Measurements from ENCODE around the gene TSPAN11.

DNA sequence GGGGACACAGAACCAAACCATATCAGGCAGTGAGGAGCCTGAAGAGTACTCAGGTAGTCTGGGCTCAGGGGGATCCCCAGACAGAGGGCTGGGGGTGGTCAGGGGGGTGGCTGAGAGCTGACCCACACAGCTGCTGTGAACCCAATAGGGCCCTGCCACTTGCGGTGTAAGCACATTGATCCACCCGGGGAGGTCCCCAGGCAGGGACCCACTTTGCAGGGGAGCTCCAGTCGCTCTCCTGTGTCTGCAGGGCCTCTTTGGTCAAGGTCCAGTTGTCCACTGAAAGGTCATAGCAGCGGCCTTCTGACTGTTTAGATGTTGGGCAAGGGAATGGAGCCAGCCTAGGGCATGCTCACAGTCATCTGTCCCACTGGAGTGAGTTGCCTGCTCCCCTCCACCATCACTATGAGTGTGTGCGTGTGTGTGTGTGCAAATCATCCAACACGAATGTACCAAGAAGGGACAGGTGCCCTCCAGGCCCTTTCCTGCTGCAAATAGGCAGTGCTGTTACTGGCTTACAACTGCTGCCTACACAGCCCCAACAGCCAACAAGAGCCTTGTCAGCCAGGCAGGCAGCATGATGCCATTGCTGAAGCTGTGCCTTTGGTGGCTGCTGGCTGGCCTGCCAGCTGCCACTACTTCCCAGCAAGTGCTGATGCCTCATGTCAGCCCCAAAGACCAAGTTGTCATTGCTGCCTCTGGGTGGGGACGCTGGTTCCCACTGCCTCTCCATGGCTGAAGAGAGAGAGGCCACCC lies 71.3 kb downstream of the TSPAN11 start:
- no peak for TF ChIP-seq CTCF (IDR thresholded peaks at IDR 0.05)
- TF ChIP-seq POLR2A (IDR thresholded peaks at IDR 0.05) = no peak
- no peak for TF ChIP-seq EP300 (IDR thresholded peaks at IDR 0.05)

All from ovary (tissue), 3 donors.